Activated CD4-positive, alpha-beta T cell treated with anti-CD3 and anti-CD28 coated beads, Interleukin-2, amount 50 U/mL, for 4 hours (primary cell): ENCODE data around the gene MAMDC4.

Experiments used
- DNase-seq, 2 experiments: peaks; one replicate each; pipeline ENCODE4 v3.0.0-alpha.2; 2020

Gene MAMDC4

DNA sequence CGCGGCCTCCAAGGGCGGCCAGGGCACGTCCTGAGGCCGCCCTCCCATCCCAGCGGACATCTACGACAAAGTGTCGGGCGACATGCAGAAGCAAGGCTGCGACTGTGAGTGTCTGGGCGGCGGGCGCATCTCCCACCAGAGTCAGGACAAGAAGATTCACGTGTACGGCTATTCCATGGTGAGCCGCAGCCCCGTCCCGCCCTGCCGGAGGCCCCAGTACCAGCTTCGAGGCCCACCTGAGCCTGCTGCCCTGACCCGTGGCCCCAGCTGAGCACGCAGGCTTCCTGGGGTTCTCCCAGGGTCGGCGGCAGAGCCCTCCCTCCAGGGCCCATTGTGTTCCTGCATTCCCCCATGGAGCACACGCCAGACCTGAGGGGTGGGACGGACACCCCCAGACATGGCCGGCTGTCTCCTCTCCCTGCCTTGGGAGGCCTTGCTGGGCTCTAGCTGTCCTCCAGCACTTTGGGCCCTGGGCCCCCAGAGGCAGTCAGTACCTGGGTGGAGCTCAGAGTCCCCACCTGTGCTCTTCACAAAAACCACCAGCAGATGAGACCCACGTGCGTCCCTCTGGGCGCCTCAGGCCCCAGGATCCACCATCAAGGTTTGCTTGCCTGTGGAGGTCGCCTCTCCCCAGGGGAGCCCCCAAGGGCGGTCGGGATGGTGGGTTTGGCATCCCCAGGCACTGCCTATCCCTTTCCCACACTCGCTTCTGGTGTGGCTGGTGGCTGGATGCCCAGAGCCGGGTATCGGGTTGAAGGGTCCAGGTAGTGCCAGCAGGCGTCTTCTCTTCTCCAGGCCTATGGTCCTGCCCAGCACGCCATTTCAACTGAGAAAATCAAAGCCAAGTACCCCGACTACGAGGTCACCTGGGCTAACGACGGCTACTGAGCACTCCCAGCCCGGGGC is 1.9 kb upstream of the MAMDC4 start:
- DNase-seq: no peak

- no peak for DNase-seq
These were observed 1.0 kb upstream of the MAMDC4 start for GRCh38 chr9:136850866-136851775.

DNA sequence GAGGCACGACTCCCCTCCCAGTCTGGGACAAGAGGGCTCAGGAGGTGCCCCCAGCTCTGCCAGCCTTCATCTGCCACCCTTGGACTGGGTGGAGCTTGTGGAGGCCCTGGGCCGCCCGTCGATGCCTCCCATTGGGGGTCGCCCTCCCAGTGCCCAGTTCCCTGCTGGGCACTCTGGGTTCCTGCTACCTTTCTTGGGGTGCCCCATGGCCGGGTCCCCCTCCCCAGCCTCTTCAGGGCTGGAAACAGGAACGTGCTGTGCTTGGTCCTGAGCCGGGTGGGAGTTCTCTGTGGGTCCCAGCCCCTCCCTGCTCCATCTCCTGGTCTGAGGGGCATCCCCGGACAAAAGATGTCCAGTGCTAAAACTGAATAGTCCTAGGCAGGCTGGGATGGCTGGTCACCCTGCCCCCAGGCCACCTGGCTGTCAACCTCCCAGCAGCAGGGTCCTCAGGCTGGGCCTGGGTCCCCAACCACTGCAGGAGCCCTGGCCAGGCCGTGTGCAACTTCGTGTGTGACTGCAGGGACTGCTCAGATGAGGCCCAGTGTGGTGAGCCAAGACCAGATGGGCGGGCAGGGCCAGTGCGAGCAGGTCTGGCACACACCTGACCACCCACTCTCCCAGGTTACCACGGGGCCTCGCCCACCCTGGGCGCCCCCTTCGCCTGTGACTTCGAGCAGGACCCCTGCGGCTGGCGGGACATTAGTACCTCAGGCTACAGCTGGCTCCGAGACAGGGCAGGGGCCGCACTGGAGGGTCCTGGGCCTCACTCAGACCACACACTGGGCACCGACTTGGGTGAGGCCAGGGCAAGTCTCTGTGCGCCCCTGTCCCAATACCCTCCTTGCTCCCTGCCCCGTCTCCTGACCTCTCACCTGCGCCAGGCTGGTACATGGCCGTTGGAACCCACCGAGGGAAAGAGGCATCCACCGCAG is 784 bp downstream of the MAMDC4 start:
- no peak for DNase-seq

- DNase-seq: no peak
These were observed 1.5 kb downstream of the MAMDC4 start for GRCh38 chr9:136853596-136854112.

DNA sequence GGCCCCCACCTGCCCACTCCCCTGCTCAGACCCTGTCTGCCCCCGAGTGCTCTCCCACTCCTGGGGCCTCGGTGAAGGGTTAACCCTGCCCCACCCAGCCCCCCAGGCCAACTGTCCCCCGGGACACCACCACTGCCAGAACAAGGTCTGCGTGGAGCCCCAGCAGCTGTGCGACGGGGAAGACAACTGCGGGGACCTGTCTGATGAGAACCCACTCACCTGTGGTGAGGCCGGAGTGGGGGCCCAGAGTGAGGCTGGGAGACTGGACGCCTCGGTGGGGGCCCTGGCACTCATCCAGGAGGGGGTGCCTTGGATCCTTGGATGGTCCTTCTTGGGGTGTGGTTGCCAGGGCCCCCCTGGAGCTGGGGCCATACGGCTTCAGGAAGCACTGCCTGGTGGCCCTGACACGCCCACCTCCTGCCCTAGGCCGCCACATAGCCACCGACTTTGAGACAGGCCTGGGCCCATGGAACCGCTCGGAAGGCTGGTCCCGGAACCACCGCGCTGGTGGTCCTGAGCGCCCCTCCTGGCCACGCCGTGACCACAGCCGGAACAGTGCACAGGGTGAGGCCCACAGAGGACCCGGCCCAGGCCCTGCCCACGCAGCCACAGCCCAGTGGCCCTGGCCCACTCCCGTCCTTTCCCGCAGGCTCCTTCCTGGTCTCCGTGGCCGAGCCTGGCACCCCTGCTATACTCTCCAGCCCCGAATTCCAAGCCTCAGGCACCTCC is 2.1 kb downstream of the MAMDC4 start:
- DNase-seq: no peak

DNA sequence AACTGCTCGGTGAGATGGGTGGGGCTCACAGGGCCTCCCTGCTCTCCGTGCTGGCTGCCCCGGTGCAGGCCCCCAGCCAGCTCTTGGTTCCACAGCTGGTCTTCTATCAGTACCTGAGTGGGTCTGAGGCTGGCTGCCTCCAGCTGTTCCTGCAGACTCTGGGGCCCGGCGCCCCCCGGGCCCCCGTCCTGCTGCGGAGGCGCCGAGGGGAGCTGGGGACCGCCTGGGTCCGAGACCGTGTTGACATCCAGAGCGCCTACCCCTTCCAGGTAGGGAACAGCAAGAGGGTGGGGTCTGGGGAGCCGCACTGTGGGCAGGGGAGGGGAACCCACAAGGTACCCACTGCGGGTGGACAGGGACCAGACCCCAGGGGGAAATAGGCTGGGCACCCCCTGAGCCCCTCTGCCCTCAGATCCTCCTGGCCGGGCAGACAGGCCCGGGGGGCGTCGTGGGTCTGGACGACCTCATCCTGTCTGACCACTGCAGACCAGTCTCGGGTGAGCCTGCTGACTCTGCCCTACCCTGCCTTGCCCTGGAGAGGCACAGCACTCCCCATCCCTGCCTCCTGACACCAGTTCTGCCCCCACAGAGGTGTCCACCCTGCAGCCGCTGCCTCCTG is 2.8 kb downstream of the MAMDC4 start:
- DNase-seq: no peak

GRCh38 chr9:136855461-136856078 is 3.4 kb downstream of the MAMDC4 start:
- DNase-seq: no peak

DNA sequence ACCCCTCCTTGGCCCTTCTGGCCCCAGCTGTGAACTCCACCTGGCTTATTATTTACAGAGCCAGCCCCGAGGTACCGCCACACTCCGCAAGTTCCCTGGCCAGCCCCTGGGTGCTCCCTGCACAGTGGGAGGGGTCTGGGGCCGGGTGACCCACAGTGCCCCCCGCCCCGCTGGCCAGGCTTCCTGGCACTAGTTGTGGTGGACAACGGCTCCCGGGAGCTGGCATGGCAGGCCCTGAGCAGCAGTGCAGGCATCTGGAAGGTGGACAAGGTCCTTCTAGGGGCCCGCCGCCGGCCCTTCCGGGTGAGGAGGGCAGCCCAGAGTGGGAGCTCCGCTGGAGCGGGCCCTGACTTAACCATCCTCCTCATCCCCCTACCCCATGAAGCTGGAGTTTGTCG is 3.9 kb downstream of the MAMDC4 start:
- DNase-seq: no peak

- DNase-seq: no peak
These were observed 4.5 kb downstream of the MAMDC4 start for GRCh38 chr9:136856541-136857141.

- no peak for DNase-seq
These were observed 5.0 kb downstream of the MAMDC4 start for GRCh38 chr9:136857166-136857565.

- no peak for DNase-seq
These were observed 5.7 kb downstream of the MAMDC4 start for GRCh38 chr9:136857581-136858412.

- no peak for DNase-seq
These were observed 6.3 kb downstream of the MAMDC4 start for GRCh38 chr9:136858452-136858843.

DNA sequence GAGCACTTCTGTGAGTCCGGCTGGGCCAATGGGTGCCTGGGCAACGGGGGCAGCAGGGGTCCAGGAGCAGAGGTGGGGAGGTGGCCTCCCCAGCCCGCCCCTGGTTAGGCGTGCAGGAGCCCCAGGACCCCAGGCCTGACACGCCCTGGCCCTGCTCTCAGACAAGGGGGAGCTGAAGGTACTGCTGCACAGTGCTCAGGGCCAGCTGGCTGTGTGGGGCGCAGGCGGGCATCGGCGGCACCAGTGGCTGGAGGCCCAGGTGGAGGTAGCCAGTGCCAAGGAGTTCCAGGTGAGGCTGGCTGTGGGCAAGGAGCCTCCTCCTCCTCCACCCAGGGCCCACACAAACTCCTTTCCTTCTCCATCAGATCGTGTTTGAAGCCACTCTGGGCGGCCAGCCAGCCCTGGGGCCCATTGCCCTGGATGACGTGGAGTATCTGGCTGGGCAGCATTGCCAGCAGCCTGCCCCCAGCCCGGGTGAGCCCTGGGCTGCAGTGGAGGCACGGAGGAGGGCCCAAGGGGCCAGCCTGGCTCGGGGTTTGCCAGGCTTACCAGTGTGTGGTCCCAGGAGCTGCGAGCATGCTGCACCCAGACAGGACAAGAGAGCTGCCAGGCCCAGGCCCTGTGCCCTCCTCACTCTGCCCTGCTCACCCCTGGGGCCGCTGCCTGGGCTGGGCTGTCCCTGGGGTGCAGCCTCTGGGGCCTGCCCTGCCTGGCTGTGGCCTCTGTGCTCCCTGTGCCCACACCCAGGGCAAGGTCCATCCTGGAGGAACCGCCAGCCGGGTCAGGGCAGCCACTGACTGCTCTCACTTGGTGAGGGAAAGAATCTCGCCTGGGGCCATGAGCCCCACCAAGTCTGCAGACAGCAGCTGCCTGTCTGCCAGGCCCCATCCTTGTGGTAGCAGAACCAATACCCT is 7.0 kb downstream of the MAMDC4 start:
- no peak for DNase-seq

DNA sequence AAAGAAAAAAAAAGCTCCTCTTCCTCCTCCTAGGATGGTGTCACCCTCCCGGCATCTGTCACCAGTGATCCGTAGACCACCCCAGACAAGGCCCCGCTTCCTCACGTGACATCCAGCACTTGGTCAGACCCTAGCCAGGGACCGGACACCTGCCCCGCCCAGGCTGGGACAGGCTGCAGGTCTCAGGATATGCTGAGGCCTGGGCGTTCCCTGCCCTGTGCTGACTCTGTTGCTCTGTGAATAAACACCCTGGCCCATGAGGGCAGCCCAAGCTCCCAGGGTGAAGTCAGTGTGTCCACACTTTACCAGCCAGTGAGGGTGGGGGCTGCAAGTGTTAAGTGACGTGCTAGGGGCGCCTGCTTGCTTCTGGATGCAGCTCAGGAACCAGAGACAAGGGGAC is 8.4 kb downstream of the MAMDC4 start:
- no peak for DNase-seq

- DNase-seq: no peak
These were observed 9.1 kb downstream of the MAMDC4 start for GRCh38 chr9:136860933-136861873.

DNA sequence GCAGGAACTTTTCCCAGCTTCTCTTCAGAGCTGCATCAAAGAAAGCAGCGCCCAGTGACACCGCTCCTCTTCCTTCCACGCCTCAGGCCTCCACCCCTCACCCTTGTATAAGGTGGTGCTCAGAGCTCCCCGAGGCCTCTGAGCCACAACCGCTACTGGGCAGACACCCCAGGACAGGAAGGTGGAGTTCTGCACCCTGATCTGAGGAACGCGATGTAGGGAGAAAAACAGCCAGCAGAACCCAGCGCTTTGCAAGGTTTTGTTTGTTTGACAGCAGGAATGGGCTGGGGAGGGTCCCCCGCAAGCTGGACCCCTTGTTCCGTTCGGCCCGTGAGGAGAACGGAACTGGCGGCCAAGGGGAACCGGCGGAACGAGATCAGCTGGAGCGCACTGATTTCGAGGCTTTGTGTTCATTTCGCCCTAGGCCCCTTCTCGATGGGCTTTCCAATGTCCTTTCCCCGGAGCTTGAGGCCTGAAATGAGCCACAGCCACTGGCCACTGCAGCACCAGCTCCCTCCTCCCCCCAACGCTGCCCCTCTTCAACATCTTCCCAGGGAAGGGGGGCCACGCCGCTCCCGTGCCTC is 9.8 kb downstream of the MAMDC4 start:
- DNase-seq: no peak
